Kidney tubule cell (primary cell): ENCODE data around the gene LRG1.
"Not testable (repeated sequence)": the region's sequence is repeated elsewhere in the genome, so short reads cannot be mapped to it uniquely, and the experiment has no call there.

Experiments
- DNase-seq: peaks from one replicate; pipeline ENCODE4 v3.0.0-alpha.2; 2018; ENCODE audit warnings: low spot score

The LRG1 gene

DNA sequence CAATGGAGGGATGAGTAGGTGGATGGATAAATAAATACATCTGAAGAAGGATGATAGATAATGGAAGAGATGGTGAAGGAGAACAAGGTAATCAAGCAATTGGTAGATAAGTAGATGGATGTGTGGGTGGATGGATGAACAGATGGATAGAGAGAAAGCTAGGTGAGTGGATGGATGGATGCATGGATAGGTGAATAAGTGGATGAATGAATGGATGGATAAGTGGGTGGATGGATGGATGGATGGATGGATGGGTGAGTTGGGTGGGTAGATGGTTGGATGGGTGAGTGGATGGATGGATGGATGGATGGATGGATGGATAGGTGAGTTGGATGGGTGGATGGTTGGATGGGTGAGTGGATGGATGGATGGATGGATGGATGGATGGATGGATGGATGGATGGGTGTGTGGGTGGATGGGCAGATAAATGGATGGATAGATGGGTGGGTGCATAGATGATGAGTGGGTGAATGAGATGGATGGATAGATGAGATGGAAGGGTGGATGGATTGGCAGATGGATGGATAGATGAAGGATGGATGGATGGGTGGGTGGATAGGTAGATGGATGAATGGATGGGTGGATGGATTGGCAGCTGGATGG, 13.4 kb upstream of the LRG1 start:
- no peak for DNase-seq

DNA sequence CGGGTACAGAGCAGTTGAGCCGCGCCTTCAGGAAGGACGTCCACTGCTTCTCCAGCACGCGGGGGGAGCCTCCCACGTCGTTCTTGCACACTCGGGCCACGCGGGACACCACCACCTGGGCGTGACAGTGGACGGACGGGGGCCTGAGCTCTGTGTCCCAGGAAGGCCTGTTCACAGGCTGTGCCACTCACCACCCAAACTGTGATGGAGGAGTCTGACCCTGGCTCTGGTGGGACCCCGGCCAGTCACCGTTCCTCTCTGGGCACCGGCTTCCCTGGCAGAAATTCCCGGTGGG, 12.6 kb upstream of the LRG1 start:
- DNase-seq, result no peak

DNA sequence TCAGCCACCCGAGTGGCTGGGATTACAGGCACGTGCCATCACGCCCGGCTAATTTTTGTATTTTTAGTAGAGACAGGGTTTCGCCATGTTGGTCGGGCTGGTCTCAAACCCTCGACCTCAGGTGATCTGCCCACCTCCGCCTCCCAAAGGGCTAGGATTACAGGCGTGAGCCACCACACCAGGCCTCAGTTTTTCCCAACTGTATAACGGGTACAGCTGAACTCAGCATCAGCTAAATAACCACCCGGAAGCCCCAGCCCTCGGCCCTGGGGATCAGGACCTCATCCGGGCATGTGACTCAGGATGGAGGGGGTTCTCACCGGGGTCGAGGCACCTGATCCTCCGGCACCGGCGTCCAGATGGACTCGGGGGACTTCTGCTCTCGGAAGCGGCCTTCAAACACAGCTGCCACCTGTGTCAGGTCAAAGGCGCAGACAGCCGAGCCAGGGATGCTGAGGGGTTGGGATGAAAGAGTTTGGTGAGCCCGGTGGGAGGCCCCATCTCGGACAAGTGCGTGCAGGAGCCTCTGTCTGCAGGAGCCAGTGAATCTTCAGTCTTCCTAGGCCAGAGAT, 10.7 kb upstream of the LRG1 start:
- no peak for DNase-seq

DNA sequence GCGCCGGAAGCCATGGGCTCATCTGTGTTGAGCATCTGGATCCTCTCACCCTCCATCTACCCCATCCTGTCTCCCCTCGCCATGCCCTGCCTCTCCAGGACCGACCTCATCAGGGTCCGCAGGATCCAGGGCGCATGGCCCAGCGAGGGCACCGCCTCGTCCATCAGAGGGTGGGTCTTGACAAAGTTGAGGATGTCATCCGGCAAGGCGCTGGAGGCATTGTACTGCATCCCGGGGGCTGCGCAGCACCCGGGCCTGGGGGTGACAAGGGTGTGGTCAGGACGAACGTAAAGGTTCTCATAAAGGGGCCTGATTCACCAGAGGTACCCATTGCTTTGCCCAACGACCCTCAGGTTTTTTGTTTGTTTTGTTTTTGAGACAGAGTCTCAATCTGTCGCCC, 10.2 kb upstream of the LRG1 start:
- no peak for DNase-seq

DNA sequence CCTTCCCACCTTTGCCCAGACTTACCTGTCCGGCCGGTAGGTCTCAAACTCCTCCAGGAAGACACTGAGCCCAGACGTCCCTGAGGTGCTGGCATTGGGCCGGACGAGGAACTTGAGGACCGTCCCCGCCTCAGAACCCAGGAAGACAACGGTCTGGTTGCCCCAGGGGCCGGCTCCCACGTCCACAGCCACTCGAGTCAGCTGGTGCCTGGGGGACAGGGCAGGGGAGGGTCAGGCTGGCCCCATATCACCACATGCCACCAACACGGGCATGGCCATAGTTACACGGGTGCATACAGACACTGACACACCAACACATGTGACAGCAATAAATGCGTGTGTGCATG, 8.4 kb upstream of the LRG1 start:
- no peak for DNase-seq

DNA sequence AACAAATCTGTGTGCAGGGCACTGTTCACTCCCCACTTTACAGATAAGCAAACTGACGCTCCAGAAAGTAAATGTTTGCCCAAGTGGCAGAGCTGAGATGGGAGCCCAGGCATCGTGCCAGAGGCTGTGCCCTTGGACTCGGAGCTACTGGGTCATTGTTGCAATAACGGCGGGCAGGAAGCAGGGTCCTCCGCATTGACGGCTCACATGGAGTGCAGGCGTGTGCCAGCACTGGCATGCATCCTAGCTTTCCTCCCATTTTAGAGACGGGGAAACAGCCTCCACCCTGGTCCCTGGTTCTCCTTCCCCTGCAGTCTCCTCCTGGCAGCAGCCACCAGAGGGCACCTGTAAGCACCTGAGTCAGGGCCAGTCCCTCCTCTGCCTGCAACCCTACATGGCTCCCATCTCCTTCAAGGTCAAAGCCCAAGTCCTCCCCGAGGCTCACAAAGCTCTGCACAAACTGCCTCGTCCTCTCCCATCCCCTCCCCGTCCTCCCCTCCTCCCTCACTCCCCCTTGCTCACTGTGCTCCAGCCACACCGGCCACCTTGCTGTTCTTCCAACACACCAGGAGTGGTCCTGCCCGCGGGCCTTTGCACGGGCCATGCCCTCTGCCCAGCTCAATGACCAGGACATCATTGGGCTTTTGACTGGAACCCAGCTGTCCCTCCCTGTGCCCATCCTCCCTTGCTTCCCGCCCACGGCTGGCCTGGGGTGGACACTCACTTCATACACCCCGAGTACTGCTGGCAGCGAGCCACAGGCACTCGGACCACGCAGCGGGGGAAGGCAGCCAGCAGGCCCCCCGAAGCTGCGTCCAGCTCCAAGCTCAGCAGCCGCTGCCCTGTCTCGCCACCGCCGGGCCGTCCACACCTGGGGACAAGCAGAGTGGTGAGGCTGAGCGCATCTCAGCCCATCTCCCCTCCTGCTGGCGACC, 7.7 kb upstream of the LRG1 start:
- peak; percentile 40 for DNase-seq

DNA sequence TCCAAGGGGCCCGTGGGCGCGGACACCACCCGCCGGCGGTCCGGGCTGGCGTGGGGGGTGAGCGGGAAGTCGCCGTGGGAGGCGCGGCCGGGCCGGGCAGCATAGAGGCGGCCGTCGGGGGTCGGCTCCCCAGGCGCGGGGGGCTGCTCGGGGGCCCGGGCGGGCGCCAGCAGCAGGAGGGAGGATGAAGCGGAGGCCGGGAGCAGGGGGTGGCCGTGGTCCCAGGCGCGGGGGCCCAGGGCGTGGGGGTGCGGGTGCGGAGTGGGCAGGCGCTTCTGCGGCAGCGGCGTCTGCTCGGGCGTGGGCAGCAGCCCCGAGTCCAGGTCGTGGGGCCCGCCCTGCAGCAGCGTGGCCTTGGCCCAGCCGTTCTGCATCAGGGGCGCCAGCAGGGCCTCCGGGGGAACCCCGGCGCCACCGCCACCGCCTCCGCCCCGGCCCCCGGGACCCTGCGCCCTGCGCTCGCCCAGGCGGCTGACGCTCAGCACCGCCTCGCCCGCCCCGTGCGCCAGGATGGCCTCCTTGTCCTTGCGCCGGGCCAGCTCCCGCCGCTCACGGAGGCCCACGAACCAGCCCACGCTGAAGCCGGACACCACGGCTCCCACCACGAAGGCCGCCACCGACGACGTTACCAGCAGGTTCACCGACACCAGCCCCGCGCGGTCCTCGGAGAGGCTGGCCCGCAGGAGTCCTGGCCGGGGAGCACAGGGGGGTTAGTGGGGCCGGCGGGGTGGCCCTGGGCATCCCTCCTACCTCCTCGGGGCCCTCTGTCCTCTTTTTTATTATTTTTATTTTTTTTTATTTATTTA, 4.2 kb upstream of the LRG1 start:
- DNase-seq, result no peak

DNA sequence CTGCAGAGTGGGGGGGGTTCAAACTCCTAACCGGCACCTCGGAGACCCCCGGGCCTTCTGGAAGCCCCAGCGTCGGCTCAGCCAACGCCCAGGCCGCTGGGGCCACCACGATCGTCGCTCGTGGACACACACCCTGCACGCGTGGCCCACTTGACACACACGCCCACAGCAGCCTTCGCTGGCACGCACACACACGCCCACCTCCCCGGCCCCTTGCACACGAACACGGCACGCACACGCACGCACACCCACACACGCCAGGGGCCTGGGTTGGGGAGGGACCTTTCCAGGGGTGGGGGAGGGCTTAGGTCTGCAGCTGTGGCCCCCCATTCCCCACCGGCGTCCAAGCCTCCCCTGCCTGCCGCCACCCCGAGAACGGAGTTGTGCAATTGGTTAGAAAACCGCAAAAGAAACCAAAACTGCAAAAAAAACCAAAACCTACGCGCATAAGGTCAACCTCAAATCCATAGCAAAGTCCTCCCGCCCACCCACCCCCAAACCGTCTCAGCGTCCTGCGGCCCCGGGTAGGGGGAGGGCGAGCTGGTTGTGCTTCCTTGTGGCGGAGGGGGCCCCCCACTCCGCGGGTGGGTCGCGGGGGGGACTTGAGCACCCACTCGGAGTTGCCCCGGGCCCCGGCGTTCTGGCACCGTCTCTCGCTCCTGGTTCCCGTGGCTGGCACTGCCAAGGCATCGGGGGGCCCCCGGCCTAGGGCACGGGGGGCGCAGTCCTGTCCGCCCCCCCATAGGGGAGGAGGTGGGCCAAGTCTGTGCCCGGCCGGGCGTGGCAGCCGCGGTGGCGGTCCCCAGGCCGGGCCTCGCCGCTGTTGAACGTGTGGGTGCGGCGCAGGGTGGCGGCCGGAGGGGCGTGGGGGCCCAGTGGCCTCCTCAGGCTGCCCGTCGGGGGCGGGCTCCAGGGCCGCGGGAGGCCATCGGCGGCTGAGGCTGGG, 3.3 kb upstream of the LRG1 start:
- no peak for DNase-seq

DNA sequence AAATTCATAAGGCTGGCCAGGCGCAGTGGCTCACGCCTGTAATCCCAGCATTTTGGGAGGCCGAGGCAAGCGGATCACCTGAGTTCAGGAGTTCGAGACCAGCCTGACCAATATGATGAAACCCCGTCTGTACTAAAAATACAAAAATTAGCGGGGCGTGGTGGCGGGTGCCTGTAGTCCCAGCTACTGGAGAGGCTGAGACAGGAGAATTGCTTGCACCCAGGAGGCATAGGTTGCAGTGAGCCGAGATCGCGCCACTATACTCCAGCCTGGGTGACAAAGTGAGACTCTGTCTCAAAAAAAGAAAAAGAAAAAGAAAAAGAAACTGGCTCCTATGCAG, 1.9 kb upstream of the LRG1 start:
- DNase-seq, result not testable (repeated sequence)

DNA sequence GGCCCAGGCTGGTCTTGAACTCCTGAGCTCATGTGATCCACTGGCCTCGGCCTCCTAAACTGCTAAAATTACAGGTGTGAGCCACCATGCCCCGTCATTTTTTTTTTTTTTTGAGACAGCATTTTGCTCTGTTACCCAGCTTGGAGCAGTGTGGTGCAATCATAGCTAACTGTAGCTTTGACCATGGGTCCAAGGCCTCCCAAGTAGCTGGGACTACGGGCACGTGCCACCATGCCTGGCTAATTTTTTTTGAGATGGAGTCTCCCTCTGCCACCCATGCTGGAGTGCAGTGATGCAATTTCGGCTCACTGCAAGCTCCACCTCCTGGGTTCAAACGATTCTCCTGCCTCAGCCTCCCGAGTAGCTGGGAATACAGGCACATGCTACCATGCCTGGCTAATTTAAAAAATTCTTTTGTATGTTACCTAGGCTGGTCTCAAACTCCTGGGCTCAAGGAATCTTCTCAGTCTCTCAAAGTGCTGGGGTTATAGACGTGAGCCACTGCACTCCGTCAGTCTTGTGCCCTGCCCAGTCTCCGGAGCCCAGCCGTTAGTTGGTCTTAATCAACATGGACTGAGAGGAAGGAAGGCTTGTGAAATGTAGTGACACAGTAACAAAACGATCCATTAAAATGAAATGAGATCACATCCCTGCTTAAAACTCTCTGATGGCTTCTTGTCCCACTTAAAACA, 1.4 kb upstream of the LRG1 start:
- DNase-seq, result no peak

DNA sequence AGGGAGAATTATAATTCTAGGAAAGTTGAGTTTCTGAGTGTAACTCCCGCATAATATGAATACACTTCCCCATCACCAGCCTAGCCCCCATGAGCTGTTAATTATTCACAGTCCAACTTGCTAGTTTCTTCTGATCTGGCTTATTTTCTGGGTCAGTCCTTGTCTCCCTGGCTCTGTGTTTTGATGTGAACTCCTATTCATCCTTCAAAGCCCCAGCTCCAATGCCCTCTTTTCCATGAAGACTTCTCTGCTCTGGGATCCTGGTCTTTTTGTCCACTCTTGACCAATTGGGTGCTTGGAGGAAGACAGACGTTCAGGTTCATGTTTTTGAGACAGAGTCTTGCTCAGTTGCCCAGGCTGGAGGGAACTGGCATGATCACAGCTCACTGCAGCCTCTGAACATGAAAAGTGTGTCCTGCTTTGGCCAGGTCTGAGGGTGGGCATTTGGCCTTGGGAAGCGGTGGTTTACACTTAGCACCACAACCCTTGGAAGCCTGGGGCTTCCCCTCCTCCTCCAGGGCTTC, 605 bp downstream of the LRG1 start:
- DNase-seq, result no peak

DNA sequence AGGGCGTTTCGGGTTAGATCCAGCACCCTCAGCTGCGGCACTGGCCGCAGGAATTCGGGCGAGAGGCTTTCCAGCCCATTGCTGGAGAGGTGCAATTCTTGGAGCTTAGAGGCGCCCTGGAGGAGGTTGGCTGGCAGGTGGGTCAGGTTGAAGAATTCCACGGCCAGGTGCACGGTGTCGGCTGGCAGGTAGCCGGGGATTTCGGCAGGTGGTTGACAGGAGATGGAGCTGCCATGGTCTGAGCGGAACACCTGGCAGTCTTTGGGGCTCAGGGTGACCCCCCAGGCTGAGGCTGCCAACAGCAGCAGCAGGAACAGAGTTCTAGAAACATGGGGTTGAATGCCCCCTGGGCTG, 1.3 kb downstream of the LRG1 start:
- no peak for DNase-seq

DNA sequence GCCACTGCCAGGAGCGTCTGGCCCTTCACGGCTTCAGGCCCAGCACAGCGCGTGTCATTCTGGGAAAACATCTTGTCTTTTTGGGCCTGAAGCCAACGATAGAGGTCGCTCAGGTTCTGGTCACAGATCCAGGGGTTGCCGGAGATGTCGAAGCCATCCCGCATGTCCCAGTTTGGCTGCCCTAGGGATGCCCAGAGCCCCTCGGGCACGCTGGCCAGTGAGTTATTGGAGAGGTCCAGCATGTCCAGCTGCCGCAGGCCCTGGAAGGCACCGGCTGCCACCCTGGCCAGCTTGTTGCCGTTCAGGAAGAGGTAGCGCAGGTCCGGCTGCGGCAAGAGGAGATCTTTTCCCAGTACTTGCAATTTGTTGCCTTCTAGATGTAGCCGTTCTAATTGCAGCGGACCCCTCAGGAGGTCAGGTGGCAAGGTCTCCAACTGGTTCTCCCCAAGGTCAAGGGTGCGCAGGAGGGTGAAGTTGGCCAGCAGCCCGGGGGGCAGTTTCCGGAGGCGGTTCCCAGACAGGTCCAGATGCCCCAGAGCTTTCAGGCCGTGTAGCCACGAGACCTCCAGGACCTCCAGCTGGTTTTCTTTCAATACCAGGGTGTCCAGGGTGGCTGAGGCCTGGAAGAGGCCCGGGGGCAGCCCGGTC, 1.8 kb downstream of the LRG1 start:
- no peak for DNase-seq

DNA sequence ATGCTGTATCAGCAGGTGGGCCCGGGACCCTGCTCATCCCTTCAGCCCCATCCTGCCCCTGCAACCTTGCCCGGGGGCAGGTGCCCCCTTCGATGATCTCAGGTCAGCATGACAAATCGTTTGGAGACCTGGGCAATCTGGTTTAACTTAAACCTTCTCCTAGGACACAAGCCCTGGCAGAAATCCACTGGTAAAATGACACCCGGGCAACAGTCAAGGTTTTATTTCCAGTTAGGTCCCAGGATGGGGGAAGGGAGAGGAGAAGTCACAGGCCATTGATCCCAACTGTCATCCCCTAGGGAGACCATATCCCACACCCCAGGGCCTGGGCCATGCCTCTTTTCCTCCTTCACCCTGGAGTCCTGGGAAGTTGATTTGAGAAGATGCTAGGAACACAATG, 3.0 kb downstream of the LRG1 start:
- no peak for DNase-seq

DNA sequence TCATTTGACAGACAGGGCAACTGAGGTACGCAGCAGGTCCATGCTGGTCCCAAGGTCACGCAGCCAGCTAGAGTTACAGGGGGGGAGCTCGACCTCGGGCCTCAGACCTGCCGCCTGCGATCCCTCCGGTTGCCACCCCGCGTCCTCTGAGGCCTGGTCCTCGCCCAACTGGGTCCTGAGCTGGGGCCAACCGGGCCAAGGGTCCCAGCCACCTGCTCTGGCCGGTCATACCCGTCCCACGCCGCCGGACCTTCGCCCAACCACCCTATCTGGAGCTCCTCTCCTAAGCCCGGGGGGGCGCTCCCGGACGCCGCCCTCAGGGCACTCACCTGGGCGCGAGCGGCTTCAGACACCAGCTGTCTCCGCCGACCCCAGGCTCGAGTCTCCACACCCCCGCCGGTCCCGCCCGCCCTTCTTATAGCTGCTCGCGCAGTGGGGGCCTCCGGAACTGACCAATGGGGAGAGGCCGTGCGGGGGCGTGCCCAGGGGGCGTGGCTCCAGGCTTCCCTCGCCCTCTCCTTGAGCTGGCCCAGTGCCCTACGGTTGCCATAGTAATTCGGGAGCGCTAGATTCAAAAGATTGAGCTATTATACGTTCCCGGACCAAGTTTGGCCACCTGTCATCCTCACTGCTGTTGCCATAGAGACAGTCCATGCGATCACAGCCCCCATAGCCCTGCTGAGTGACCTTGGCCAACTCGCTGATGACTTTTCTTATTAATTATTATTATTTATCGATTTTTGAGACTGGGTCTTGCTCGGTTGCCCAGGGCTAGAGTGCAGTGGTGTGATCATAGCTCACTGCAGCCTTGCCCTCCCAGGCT, 4.8 kb downstream of the LRG1 start, which contains the start of gene PLIN5:
Gene PLIN5 (minus strand): TSS at position 389 of the 823 bp plus-strand sequence. CDS start 1,150 bp downstream, outside the sequence.
- DNase-seq, result peak; percentile 68

DNA sequence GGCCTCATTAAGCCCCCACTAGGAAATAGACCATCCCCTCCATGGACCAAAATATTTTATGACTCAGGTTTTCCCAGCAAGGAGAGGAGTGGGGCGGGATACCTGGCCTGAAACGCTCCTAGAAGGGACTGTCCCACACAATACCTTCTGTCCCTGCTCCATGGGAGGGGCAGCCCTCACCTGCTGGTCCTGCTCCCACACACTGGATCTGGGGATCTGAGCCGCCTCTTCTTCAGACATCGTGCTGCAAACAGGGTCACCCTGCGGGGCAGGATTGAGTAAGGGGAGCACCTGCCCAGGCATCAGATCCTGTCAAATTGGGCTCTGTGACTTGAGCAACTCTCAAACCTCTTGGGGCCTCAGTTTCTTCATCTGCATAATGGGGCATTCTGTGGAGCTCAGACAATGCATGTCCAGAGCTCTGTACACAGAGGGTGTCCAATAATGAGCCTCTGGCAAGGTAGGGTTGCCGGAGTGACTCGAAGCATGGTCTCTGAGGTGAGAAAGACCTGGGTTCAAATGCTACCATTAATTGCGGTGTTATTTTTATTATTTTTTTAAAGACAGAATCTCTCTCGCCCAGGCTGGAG, 5.9 kb downstream of the LRG1 start:
- DNase-seq, result no peak

DNA sequence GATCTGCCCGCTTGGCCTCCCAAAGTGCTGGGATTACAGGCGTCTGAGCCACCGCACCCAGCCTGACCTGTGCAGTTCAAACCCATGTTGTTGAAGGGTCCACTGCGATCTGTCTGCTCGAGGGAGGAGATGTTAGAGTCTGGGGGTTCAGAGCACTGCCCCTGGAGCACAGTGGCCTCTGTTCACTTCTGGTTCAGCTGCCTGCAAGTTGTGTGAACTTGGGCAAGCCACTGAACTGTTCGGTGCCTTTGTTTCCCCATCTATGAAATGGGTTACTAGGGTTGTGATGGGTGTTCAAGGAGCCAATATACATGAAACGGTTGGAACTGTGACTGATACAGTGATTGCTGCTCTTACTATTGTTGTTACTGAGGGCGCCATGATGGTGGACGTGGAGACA, 6.5 kb downstream of the LRG1 start:
- DNase-seq, result no peak

DNA sequence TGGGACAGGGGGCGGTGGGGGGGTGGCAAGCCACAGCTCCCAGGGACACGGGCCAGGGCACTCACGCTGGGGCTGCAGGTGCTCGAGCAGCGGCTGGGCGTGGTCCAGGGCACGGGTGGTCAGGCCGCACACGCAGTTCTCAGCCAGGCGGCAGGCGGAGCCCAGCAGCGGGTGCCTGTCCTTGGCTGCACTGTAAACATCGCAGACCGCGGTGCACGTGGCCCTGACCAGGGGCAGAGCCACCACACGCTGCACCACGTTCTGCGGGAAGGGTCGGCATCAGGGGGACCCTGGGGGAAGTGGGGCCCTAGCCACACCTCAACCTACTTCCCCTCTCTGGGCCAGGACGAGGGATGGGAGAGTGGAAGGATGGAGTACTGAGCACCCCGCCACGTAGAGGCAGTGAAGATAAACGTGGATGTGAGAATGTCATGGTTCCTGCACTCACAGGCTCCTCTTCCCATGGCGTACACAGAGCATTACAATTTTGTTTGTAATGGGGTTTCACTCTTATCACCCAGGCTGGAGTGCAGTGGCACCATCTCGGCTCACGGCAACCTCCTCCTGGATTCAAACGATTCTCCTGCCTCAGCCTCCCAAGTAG, 8.2 kb downstream of the LRG1 start:
- DNase-seq, result no peak
